Thyroid gland (tissue), 4 donors: Measurements from ENCODE around the gene MYEF2.

Experiments used
- CTCF ChIP-seq, 6 experiments: fragments of 200-600 bp in 3 of 6; fragments of 450-650 bp in 3 of 6; sonication (generic) in 3 of 6; IDR thresholded peaks; one replicate each; pipeline ENCODE4 v1.5.1; 2016 to 2019; ENCODE audit warnings: antibody characterized with exemption in 6 of 6, mild to moderate bottlenecking in 2 of 6, inconsistent platforms in 1 of 6, moderate library complexity in 1 of 6
- POLR2A ChIP-seq, 2 donors: fragments of 450-650 bp; IDR thresholded peaks; one replicate each; pipeline ENCODE4 v1.6.1; 2017; ENCODE audit warnings: antibody characterized with exemption in 2 of 2, mild to moderate bottlenecking in 2 of 2, moderate library complexity in 1 of 2

- TF ChIP-seq CTCF (IDR thresholded peaks at IDR 0.05) (no peak), POLR2A (IDR thresholded peaks at IDR 0.05) (no peak)
Observed at GRCh38 chr15:48182749-48183148, 4.7 kb upstream of the MYEF2 start.
